Activated gamma-delta T cell (primary cell): ENCODE measurements around the gene GPN2.
"Not testable (repeated sequence)": the region's sequence is repeated elsewhere in the genome, so short reads cannot be mapped to it uniquely, and the experiment has no call there.

Source experiments
- DNase-seq: peaks from one replicate; lab custom pipeline; 2025; lab: John Stamatoyannopoulos, UW

The GPN2 gene

DNA sequence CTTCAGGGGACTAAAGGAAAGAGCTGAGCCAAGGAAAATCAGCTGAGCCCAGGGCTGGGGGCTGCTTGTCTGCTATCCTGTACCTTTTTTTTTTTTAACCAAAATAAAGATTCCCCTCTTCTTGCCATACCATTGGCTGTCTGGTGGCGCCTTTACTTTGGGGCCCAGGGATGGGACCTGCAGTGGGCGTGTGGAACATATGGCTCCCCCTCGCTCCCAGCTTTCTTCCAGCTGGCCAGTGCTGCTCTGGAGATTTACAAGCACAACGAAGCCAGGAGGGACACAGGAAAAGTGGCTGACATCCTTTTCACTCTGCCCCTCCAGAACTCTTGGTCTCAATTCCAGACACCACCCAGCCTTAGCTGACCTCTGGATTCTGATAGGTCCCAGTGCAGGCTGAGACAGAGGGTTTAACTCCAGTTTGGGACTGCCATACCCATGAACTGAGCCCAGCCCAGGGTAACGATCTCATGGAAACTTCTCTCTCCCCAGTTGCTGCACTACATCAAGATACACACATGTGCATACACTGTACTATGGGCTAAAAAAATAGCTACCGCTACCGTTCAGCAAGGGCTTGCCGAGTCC is 32.5 kb downstream of the GPN2 start:
- DNase-seq, result no peak

DNA sequence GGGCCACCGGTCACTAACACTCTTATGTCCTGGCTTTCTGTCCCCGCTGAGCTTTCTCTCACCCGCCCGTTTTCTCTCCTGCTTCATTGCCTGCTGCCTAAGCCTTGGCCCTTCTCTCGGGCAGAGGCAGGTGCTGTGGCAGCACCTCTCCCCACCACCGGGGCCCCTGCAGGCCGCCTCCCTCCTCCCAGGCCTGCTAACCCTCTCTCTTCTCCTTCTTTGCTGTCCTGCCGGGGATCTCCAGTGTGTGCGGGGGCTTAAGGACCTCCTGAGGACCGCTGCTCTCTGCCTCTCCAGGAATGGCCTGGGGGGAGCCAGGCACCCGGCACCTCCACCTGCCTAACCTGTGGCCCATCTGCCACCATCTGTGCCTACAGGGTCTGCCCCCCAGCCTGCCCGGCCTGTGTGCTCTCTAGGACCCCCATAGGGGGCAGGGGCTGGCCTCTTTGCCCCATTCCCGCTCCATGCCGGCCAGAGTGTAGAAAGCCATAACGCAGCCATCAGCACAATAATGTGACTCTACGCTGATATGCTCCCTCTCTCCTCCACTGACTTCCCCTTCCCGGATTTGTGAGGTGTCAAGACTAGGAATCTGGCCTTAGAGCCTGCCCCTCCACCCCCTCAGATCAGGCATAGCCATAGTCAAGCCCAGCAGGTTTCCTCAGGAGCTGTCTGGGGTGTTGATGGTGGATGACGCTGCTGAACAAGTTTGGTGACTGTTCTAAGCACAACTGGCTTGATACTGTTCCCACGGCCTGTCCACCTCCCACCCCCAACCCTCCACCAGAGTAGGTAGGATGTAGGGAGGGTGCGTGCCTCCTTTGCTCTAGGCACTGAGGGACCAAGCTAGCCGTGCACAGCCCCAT is 33.2 kb downstream of the GPN2 start:
- no peak for DNase-seq

DNA sequence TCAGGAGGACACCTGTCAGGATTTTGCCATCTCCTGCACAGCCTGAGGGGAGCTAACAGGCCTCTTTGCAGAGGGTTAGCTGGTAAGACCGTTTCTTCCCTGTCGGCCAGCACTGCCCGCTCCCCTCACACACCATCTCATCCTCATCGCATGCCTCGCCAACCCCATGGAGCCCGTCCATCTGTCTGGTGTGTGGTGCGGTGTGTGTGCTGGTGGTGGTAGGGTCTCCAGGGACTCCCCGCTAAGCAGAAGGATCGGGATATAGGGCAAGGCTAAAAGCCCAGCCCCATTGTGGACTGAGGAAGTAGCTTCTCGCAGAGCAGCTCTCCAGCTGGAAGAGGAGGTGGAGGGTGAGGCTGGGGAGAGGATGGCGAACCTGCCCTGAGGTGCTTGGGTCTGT is 33.9 kb downstream of the GPN2 start:
- no peak for DNase-seq

DNA sequence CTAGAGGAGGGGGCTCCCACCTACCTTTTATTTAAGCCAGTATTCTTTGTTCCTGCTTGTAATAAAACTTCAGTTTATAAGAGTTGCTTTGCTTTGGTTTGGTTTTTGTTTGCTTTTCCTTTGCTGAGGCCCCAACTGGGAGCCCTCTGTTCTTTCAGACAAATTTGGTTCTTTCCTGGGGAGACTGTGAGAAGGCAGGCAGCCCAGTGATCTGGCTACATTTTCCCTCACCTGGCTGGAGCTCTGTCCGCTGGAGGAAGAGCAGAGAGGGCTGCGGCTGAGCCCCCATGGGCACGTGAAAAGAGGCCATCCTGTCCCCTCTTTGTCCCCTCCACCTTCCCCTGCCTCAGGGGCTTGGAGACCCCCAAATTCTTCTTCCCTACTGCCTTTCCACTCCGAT is 34.4 kb downstream of the GPN2 start:
- no peak for DNase-seq

DNA sequence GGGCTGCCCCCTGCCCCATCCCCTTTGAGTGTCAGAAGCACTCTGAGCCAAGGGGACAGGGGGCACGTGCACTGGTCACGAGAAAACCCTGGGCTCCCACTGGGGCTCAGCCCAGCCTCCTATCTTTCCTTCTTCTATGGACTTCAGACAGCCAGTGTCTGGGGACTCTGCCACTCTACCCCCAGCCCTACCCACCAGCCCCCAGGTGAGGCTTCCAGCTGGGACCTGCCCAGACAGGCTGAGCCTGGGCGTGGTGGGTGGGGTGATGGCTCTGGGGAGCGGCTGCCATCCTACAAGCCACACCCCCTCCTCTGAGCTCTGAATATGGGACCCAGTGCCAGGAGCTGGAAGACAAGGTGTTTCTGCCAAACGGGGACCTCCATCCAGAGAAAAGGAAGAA is 35.2 kb downstream of the GPN2 start:
- DNase-seq, result no peak

DNA sequence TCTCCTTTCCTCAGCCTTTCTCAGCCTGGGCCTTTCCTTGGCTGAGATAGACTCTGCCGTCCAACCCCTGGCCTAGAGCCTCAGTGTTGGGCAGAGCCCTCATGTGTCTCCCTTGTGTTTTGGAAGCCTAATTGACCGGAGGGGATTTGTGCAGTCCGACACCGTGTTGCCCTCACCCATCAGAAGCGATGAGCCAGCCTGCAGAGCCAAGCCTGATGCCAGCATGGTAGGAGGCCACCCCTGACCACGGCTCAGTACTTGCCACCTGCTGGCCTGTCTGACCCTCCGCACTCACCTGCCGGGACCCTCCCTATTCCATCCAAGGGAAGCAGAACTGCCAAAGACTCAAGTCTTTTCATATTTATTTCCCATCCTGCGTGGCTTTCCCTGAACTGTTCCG is 36.5 kb downstream of the GPN2 start:
- DNase-seq, result no peak

DNA sequence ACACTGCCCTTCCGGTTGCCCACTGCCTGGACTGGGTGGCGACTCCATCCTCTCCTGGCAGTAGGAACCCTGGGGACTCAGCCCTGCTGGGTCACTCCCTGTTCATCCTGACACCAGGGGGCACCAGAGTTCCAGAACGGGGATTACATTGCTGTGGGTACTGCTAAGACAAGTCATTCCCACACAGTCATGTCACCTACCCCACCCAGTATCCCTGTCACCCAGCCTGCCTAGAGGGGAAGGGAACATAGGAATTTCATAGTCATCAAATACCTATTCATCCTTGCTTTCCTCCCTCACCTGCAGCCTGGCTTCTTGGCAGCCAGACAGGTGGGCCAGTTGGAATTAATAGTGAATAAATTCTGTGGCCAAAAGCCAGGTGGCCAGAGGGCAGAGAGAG is 36.9 kb downstream of the GPN2 start:
- no peak for DNase-seq

DNA sequence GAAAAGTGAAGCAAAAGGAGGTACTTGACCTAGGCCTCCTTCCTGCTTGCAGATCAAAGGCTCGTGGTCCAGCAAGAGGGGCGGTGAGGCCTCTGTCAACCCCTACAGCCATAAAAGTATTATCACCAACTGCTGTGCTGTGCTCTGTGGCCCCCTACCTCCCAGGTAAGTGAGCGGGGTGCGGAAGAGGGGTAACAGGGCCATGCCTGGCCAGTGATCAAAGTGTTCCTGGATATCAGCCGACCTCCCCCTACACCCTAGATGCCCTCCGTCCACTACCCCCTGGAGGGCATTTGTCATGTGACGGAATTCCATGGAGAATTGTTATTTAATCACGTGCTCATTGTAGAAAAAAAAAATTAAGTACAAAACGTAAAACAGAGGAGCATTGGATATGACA is 37.4 kb downstream of the GPN2 start:
- no peak for DNase-seq

DNA sequence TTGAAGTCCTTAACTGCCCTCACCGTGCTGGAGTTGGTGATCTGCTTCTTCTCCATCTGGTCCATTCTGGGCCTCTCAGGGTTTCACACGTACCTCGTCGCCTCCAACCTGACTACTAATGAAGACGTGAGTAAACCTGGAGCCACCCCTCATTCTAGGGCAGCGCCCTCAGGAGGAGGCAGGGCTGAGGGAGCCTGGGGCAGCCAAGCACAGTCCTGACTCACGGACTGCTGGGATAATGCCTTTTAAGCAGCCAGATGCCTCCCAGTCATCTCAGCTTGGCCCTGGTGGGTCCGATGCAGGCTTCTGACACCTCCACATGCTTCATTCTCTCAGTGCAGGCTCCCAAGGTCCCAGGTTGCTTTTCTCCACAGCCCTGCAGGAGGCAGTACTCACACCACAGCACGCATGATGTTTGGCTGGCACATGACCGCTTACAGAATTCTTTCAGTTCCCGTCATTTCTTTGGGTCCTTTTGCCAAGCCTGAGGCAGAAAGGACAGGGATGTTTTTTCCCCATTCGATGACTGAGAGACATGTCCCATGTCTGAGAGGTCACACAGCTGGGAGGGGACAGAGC is 38.9 kb downstream of the GPN2 start:
- no peak for DNase-seq

DNA sequence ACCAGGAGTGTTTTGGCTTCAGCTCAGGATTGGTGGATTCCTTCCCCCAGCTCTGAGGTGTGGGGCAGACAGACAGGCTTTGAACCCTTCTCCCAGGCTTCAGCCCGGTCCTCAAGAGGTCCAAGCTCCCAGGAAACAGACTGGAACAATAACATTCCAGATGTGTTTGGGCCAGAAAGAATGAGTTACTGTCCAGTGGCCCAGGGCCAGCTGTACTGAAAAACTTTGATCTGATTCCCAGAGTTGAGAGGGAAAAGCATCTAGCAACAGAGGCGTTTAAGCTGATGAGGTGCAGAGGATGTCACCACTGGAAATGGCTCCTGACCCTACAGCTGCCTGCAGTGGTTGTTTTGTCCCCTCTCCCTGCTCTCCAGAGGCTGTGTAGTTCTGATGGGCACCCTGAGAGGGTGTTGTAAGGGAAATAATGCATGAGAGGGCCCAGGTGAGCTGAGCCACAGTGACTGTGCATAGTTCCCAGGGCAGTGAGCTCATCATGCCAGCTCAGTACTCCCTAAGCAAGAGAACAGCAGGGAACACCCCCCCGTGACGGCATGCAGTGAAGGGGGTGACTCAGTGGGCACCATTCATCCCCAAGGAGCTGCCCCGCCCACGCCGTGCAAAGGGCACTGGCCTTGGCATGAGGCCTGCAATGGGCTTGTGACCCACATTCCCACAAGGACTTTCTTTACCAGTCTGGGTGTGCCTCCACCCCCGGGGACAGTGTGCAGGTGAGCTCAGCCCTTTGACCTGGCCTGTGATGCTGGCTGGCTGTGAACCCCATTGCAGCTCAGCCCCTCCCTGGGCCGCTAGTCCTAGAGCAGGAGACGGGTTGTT is 40.9 kb downstream of the GPN2 start:
- no peak for DNase-seq

DNA sequence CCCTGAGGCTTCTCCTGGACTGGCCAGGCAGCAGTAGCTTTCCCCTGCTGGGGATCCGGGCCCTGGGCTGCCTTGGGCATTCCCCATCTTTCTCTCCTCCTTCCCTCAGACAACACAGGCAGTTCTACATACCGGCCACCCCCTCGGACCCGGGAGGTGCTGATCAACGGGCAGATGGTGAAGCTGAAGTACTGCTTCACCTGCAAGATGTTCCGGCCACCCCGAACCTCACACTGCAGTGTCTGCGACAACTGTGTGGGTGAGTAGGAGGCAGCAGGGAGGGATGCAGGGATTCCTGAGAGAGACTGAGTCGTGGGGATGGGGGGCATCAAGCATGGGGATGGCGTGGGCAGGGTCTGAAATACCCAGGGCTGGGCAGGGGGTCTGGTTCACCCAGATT is 41.6 kb downstream of the GPN2 start:
- DNase-seq, result no peak

DNA sequence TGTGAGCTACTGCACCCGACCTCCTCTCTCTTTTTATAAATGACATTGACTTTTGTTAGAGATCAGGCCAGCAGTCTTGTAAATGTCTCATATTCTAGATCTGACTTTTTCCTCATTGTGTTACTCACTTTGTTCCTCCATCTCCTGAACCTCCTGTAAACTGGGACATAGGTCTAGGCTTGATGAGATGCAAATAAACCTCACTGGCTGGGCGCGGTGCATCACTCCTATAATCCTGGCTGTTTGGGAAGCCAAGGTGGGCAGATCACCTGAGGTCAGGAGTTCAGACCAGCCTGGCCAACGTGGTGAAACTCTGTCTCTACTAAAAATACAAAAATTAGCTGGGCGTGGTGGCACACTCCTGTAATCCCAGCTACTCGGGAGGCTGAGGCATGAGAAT is 42.3 kb downstream of the GPN2 start:
- not testable (repeated sequence) for DNase-seq

DNA sequence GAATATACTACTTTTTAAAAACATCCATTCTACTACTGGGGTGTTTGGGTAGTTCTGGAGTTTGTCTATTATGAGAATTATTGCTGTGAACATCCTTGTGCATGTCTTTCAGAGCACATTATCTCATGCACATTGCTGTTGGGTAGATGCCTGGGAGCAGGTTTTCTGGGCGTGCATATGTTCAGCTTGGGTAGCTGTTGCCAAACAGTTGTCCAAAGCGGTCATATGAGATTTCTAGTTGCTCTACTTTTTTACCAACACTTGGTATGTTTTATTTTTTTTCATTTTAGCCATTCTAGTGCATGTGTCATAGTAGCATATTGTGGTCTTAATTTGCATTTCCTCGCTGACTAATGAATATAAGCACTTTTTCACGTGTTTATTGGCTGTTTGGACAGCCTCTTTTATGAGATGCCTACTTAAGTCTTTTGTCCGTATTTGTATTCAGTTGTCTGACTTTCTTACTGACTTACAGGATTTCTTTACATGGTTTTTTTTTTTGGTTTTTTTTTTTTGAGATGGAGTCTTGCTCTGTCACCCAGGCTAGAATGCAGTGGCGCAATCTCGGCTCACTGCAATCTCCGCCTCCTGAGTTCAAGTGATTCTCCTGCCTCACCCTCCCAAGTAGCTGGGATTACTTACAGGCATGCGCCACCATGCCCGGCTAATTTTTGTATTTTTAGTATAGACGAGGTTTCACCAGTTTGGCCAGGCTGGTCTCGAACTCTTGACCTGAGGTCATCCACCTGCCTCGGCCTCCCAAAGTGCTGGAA is 45.5 kb downstream of the GPN2 start:
- no peak for DNase-seq

DNA sequence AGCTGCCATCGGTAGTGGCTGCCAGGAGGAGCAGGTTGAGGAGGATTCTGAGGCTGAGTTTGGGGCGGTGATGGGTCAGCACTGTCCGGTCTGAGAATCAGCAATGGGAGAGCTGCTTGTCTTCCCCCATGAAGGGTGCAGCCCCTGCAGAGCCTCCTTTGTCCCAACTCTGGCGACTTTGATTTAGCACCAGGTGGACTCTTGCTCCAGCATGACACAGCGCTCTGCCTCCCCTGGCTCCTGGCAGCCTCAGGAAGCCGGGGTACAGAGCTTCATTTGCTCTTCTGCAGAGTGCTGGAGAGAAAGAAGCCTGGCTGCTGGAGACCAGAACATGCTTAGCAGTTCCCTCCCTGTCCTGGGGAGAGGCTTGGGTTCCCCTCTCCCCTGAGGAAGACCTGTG is 50.3 kb downstream of the GPN2 start:
- no peak for DNase-seq

DNA sequence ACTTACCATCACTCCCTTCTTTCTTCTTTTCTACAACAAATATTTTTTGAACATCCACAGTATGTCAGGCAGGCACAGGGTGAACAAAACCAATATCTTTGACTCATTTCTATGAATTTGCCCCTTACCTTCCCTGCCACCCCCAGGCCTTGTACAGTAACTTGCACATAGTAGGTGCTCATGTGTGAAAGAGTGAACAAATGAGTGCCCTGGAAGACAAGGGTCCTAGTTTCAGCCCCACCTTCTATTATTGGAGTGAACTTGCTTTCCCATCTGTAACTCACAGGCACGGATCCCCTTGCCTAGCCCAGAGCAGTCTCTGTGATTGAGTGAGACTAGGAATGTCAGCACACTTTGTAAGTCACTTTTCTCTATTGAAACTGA is 50.8 kb downstream of the GPN2 start:
- no peak for DNase-seq

DNA sequence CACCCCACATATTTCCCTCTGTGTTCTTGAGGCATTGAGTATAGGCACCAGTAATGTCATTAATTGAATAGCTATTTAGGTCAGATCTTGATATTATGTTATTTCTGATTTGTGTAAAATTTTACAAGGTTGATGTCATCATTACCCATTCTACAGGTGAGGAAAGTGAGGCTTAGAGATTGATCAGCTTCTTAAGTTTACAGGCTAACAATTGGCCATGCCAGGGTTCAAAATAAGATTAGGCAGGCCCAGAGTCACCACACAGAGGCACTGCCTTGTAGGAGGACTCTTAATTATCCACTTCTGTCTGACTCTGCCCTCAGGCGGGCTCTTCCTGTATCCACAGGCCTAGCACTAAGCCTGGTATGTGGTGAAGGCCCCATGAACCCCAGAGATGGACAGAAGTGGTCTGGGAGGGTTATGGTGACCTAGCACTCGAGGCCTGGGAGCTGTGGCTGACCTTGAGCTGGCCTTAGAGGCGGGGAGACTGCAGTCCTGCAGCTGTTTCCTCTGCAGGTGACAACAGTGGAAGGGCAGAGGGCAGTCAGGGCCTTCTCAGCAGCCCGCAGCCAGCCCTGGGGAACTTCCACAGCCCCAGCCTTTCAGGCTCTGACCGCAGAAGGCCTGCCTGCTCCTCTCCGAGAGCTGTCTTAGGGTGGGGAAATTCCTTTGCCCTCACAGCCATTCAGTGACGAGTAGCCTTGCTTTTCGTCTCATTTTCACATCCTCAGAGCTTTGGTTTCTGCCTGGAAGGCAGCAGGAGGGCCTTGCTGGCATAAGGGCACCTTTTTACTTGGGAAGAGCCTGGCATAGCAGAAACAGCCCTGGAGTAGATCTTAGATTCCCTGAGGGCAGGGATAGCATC is 51.4 kb downstream of the GPN2 start:
- DNase-seq, result peak; percentile 21

DNA sequence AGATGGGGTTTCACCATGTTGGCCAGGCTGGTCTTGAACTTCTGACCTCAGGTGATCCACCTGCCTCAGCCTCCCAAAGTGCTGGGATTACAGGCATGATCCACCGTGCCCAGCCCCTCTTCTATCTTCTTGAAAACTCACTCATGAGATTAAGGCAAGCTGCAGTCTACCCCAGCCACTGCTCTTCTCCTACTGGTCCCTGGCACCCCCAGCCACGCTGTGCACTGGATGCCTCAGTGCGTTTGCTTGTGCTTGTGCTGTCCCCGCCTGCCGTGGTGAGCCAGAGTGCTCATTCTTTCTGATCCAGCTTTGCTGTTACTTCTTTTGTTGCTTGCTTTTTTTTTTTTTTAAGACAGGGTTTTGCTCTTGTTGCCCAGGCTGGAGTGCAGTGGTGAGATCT is 52.4 kb downstream of the GPN2 start:
- not testable (repeated sequence) for DNase-seq

DNA sequence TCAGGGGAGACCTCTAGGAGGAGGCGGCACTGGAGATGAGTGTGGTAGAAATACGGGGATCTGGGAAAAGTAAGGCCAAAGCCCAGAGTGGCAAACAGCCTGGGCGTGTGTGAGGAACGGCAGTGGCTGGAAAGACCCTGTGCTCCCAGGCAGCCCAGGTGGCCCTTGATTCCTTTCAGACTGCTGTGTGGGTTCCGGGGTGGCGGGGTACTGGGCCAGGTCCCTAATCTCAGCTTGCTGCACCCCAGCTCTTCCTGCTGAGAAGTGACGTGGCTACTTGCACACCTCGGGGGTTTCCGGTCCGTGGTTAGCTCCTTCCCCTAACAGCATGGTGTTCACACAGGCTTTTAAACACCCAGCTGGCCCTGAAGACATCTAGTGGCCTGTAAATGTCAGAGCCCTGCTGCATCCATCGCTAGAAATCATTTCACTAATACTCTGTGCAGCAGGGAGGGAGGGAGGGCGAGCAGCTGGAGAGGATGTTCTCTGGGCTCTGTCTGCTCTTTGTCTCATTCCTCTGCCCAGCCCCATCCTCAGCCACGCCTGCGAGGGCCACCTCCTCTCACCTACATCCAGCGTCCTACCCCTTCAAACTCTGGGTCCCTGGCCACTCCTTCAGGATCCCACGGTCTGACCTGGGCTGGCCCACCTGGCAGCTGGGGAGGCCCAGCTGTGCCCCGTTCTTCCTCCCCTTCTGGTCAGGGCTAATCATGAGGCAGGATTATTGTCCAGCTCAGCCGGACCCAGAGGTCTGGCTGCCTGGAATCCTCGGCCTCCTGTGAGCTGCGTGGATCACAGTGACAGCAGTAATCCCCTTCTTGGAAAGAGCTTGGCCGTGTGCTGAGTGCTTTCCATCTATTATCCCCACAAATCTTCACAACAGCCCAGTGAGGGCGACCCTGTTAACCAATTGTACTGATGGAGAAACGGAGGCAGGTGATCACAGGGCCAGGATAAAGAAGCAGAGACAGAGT is 56.4 kb downstream of the GPN2 start:
- DNase-seq, result peak; percentile 49

DNA sequence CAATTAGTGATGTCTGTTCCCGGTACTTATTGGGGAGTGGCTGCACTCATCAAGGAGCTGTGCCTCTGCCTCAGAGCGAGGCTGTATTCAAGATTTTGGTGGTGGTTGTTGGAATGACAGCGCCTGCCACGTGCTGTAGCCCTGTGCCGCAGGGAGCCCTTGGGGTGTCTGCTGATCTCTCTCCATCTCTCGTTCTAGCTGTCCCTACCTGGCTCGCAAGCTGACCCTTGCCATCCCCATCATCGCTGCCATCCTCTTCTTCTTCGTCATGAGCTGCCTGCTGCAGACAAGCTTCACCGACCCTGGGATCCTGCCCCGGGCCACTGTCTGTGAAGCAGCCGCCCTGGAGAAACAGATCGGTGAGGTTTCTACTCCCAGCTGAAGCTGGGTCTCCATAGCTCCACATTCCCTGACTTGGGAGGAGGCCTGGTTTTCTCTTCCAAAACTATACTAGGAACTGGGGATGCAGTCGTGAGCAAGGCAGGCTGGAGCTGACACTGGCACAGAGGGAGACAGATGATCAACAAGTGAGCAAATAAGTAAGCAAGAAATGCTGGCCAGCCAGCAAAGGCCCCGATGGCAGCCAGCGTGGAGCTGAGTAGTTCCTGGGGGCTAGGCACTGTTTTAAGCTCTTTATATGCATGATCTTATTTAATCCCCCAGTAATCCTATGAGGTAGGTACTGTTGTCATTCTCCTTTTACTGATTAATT is 57.7 kb downstream of the GPN2 start:
- DNase-seq, result no peak
